ENCODE data around the gene NANOS3.

DNA sequence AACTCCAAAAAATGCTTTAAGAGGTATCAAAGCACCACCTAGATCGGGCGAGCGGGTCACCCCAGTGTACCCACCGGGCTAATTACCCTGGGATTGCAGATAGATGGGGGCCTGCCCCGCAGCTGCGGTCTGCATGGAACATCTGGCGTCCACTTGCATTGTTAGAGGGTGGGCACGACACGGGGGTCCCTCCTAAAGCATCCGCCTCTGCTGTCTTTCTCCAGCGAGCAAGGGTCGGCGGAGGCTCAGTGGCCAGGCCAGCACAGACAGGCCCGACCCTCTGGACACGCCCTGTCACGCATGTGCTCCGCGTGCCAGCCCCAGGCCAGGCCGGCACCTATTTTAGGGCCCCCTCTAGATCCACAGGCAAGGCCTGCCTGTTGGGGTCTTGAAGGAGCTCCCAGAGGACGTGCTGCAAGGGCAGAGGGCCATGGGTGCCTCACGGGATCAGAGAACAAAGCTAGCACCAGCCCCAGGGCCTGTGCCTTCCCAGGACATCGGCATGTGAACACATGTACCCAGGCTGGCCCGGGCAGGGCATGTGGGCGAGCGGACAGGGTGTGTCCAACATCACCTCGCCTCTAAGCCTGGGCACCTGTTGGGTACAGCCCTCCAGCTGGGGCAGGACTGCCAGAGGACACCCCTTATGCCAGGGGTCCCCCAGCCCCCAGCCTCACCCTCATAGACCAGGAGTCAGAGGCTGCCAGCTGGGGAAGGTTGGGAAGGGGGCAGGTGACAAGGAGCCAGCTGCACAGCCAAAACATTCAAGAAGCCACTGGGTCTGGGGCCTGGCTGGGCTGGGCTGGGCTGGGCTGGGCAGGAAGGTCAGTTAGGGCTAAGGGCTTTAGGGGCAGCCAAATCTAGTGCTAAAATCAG, 35.6 kb upstream of the NANOS3 start:
- TF ChIP-seq, protein P1, sequence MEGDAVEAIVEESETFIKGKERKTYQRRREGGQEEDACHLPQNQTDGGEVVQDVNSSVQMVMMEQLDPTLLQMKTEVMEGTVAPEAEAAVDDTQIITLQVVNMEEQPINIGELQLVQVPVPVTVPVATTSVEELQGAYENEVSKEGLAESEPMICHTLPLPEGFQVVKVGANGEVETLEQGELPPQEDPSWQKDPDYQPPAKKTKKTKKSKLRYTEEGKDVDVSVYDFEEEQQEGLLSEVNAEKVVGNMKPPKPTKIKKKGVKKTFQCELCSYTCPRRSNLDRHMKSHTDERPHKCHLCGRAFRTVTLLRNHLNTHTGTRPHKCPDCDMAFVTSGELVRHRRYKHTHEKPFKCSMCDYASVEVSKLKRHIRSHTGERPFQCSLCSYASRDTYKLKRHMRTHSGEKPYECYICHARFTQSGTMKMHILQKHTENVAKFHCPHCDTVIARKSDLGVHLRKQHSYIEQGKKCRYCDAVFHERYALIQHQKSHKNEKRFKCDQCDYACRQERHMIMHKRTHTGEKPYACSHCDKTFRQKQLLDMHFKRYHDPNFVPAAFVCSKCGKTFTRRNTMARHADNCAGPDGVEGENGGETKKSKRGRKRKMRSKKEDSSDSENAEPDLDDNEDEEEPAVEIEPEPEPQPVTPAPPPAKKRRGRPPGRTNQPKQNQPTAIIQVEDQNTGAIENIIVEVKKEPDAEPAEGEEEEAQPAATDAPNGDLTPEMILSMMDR (IDR thresholded peaks at IDR 0.05; ENCODE audit: low read depth, low read length, missing input control) = no peak
- TF ChIP-seq YY1 (IDR thresholded peaks at IDR 0.05) (no peak), HNF4A (conservative IDR thresholded peaks at IDR 0.05) (no peak)
- TF ChIP-seq, protein P2, sequence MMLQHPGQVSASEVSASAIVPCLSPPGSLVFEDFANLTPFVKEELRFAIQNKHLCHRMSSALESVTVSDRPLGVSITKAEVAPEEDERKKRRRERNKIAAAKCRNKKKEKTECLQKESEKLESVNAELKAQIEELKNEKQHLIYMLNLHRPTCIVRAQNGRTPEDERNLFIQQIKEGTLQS (IDR thresholded peaks at IDR 0.05) = no peak

Data from liver (tissue), 3 donors.